H9 (cell line): ENCODE data around the gene CERS6. TPM values are rescaled to one million over a fixed set of nuclear protein-coding genes. Genes with fewer than 3 reads are reported as not detected.
A peak's percentile ranks its signal among the peaks of the same experiment; 100 is the strongest.

Source experiments
- DNase-seq: peaks from one replicate; pipeline ENCODE4 v3.0.0-alpha.2; 2017
- H2AFZ ChIP-seq: one replicate; pipeline ENCODE4 v1.6.1; 2013; ENCODE audit warnings: mild to moderate bottlenecking, low read length, control low read depth, moderate library complexity
- H2AK5ac ChIP-seq: 2 replicates; pipeline ENCODE4 v1.6.1; 2013; ENCODE audit warnings: low read length, control low read depth, mixed read lengths; ENCODE audit not compliant: insufficient read length
- H2BK120ac ChIP-seq: one replicate; pipeline ENCODE4 v1.6.1; 2013; ENCODE audit warnings: low read depth, mild to moderate bottlenecking, low read length, control low read depth, inconsistent platforms; ENCODE audit not compliant: poor library complexity, severe bottlenecking
- H2BK12ac ChIP-seq: 2 replicates; pipeline ENCODE4 v1.6.1; 2013; ENCODE audit warnings: low read length, control low read depth, mixed read lengths, low read depth; ENCODE audit not compliant: insufficient read length
- H2BK15ac ChIP-seq: 2 replicates; pipeline ENCODE4 v1.6.1; 2013; ENCODE audit warnings: low read depth, low read length, control low read depth
- H2BK20ac ChIP-seq: one replicate; pipeline ENCODE4 v1.6.1; 2013; ENCODE audit warnings: low read depth, mild to moderate bottlenecking, low read length, control low read depth, inconsistent platforms; ENCODE audit not compliant: poor library complexity, severe bottlenecking
- H2BK5ac ChIP-seq: 2 replicates; pipeline ENCODE4 v1.6.1; 2013; ENCODE audit warnings: low read length, control low read depth, mixed read lengths; ENCODE audit not compliant: insufficient read length
- H3K14ac ChIP-seq: 2 replicates; pipeline ENCODE4 v1.6.1; 2013; ENCODE audit warnings: low read length, control low read depth; ENCODE audit not compliant: insufficient read depth
- H3K18ac ChIP-seq: 2 replicates; pipeline ENCODE4 v1.6.1; 2013; ENCODE audit warnings: low read depth, mild to moderate bottlenecking, mixed read lengths, low read length, control low read depth; ENCODE audit not compliant: insufficient read length
- H3K23ac ChIP-seq: 2 replicates; pipeline ENCODE4 v1.6.1; 2013; ENCODE audit warnings: low read length, control low read depth, mixed read lengths, low read depth; ENCODE audit not compliant: insufficient read length
- H3K23me2 ChIP-seq: 2 replicates; pipeline ENCODE4 v1.6.1; 2013; ENCODE audit warnings: low read depth, mild to moderate bottlenecking, mixed read lengths, low read length, control low read depth; ENCODE audit not compliant: insufficient read length, poor library complexity, severe bottlenecking
- H3K27ac ChIP-seq: 2 replicates; pipeline ENCODE4 v1.5.1; 2013; ENCODE audit warnings: low read length, control low read depth, mixed read lengths, low read depth; ENCODE audit not compliant: insufficient read length
- H3K27me3 ChIP-seq: 2 replicates; pipeline ENCODE4 v1.6.1; 2013; ENCODE audit warnings: low read length, control low read depth, inconsistent platforms; ENCODE audit not compliant: insufficient read depth
- H3K4ac ChIP-seq: 2 replicates; pipeline ENCODE4 v1.6.1; 2013; ENCODE audit warnings: low read depth, mild to moderate bottlenecking, control low read depth, inconsistent platforms, low read length, moderate library complexity
- H3K4me1 ChIP-seq: 2 replicates; pipeline ENCODE4 v1.6.1; 2013; ENCODE audit warnings: low read length, control low read depth, inconsistent platforms; ENCODE audit not compliant: insufficient read depth
- H3K4me2 ChIP-seq: 2 replicates; pipeline ENCODE4 v1.6.1; 2013; ENCODE audit warnings: low read length, control low read depth, mixed read lengths; ENCODE audit not compliant: insufficient read length, insufficient read depth
- H3K56ac ChIP-seq: 2 replicates; pipeline ENCODE4 v1.6.1; 2013; ENCODE audit warnings: low read depth, mild to moderate bottlenecking, mixed read lengths, low read length, control low read depth; ENCODE audit not compliant: insufficient read length
- H3K79me1 ChIP-seq: 2 replicates; pipeline ENCODE4 v1.6.1; 2013; ENCODE audit warnings: low read depth, mild to moderate bottlenecking, moderate library complexity, low read length, control low read depth, inconsistent platforms; ENCODE audit not compliant: insufficient read depth, poor library complexity, severe bottlenecking
- H3K79me2 ChIP-seq: 2 replicates; pipeline ENCODE4 v1.6.1; 2013; ENCODE audit warnings: low read length, control low read depth, inconsistent platforms; ENCODE audit not compliant: insufficient read depth
- H3K9ac ChIP-seq: 2 replicates; pipeline ENCODE4 v1.6.1; 2013; ENCODE audit warnings: low read length, control low read depth, mixed read lengths; ENCODE audit not compliant: insufficient read length; ENCODE audit errors: extremely low read depth
- H3K9me3 ChIP-seq: one replicate; pipeline ENCODE4 v1.6.1; 2013; ENCODE audit warnings: low read depth, low read length, inconsistent platforms; ENCODE audit not compliant: control insufficient read depth
- H3T11ph ChIP-seq: one replicate; pipeline ENCODE4 v1.6.1; 2013; ENCODE audit warnings: mild to moderate bottlenecking, low read length, control low read depth, inconsistent platforms
- H4K20me1 ChIP-seq: one replicate; pipeline ENCODE4 v1.6.1; 2013; ENCODE audit not compliant: control insufficient read depth, insufficient read length, insufficient read depth
- H4K5ac ChIP-seq: 2 replicates; pipeline ENCODE4 v1.6.1; 2013; ENCODE audit warnings: low read depth, mild to moderate bottlenecking, mixed read lengths, low read length, control low read depth; ENCODE audit not compliant: insufficient read length
- H4K8ac ChIP-seq: replicated peaks from 2 replicates; pipeline ENCODE4 v1.6.1; 2013; ENCODE audit warnings: low read length, control low read depth, mixed read lengths, low read depth; ENCODE audit not compliant: insufficient read length
- H4K91ac ChIP-seq: 2 replicates; pipeline ENCODE4 v1.6.1; 2013; ENCODE audit warnings: low read depth, mild to moderate bottlenecking, moderate library complexity, mixed read lengths, low read length, control low read depth; ENCODE audit not compliant: insufficient read length
- H3K27ac Mint-ChIP-seq, 3 experiments: 2 replicates in 2 of 3; 3 replicates in 1 of 3; pipeline ENCODE4 v1.8.0; 2020 to 2021; ENCODE audit warnings: mixed read lengths in 3 of 3, mild to moderate bottlenecking in 1 of 3, moderate library complexity in 1 of 3
- H3K27me3 Mint-ChIP-seq: 2 replicates; pipeline ENCODE4 v1.8.0; 2021; ENCODE audit warnings: low read depth, mild to moderate bottlenecking, moderate library complexity, mixed read lengths
- H3K36me3 Mint-ChIP-seq, 3 experiments: 2 replicates in 2 of 3; 3 replicates in 1 of 3; pipeline ENCODE4 v1.8.0; 2020 to 2021; ENCODE audit warnings: low read depth in 3 of 3, mixed read lengths in 3 of 3; ENCODE audit not compliant: insufficient read depth in 1 of 3
- H3K4me1 Mint-ChIP-seq, 2 experiments: 2 replicates each; pipeline ENCODE4 v1.8.0; 2020; ENCODE audit warnings: mixed read lengths in 2 of 2
- H3K4me3 Mint-ChIP-seq, 2 experiments: 2 replicates in 1 of 2; 3 replicates in 1 of 2; pipeline ENCODE4 v1.8.0; 2020 to 2021; ENCODE audit warnings: mild to moderate bottlenecking in 2 of 2, mixed read lengths in 2 of 2, moderate library complexity in 1 of 2
- H3K9me3 Mint-ChIP-seq, 2 experiments: 2 replicates in 1 of 2; 3 replicates in 1 of 2; pipeline ENCODE4 v1.8.0; 2020; ENCODE audit warnings: mild to moderate bottlenecking in 2 of 2, mixed read lengths in 2 of 2, moderate library complexity in 1 of 2
- CTCF ChIP-seq: fragments of 200-600 bp; sonication (generic); conservative IDR thresholded peaks from 3 replicates; pipeline ENCODE4 v1.8.0; 2021; ENCODE audit warnings: antibody characterized with exemption, mild to moderate bottlenecking
- WGBS: extraction: QIAGEN DNeasy Blood & Tissue Kit; methylation state at CpG from one replicate; pipeline ENCODE4 v1.1.7; 2013; ENCODE audit warnings: missing lambda C conversion rate, low lambda C conversion rate, mixed read lengths; ENCODE audit not compliant: insufficient read length; ENCODE audit errors: extremely low coverage; 5-methylcytosine and 5-hydroxymethylcytosine counted together
- total RNA-seq: library from RNA; stranded (reverse); gene quantifications from 2 replicates; pipeline ENCODE4 v1.2.1, GENCODE V29; 2021

Gene CERS6
- total RNA-seq, 1 experiment from 2014 or later = 17.7 TPM

DNA sequence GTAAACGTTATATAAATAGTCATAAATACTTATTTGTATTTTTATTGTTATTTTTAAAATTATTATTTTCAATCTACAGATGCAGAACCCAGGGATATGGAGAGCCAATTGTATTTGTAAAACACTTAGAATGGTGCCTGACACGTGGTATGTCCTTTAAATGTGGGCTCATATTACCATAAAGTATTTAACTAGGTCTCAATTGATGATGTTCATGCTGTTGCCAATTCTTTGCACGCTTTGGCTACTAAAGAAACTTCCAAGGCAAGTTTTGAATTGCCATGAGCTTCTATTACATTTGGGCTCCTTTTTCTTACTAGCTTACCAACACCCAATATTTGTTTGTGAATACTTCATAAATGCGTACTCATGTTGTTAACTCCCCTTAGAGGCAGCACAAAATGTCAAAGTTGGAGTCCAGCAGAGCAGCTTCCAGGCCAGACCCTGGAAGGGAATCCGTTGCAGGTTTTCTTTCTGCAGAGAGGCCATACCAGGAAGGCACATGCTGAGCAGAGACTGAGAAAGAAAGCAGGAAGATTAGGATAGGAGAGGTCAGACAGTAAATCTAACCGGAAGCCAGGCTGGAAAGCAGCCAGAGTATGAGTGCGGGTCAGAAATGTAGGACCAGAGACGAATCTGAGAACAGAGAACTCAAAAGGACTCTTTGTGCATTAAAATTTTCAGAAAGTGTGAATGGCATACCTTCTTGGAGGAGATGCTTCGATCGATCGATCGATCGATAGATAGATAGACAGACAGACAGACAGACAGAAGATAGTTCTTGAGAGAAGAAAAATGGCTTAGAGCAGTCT is 342.2 kb downstream of the CERS6 start:
- Histone ChIP-seq H3K56ac (no peak overlapping the region), H3K14ac (no peak overlapping the region), H2BK15ac (no peak overlapping the region), H3T11ph (no peak overlapping the region), H4K91ac (no peak overlapping the region), H2AK5ac (no peak overlapping the region), H3K4ac (no peak overlapping the region), H3K18ac (no peak overlapping the region), H3K23ac (no peak overlapping the region), H3K9me3 (no peaks in the 10 kb centered on the region), H3K79me1 (no peaks in the 10 kb centered on the region), H3K27me3 (no peaks in the 10 kb centered on the region), H4K20me1 (no peaks in the 10 kb centered on the region), H2BK12ac (no peak overlapping the region), H3K27ac (no peak overlapping the region), H4K8ac (no peak overlapping the region), H2AFZ (no peak overlapping the region), H3K9ac (no peak overlapping the region), H2BK120ac (no peak overlapping the region), H3K23me2 (no peaks in the 10 kb centered on the region), H4K5ac (no peak overlapping the region), H3K4me1 (peaks cover 25% of the 10 kb centered on the region; the same call in 1 of the 2 replicates), H2BK5ac (no peak overlapping the region), H3K79me2 (no peaks in the 10 kb centered on the region), H3K4me2 (peak overlapping the region; percentile 20), H2BK20ac (no peak overlapping the region)
- Mint-ChIP-seq H3K27ac (peak overlapping the region in 2 of 3 experiments; percentile 7 to 25; a peak in 4 of 7 replicates), H3K27me3 (peaks cover 12% of the 10 kb centered on the region), H3K36me3 (no peaks in the 10 kb centered on the region; a peak in 1 of 7 replicates), H3K4me1 (peaks cover 38% of the 10 kb centered on the region in 2 experiments), H3K4me3 (peak overlapping the region in 1 of 2 experiments; percentile 36; a peak in 2 of 5 replicates), H3K9me3 (no peaks in the 10 kb centered on the region)
- WGBS = no CpG with 5 or more reads among the region's 13 CpGs
- DNase-seq = peak; percentile 50
- no peak for TF ChIP-seq CTCF
